H9 (cell line): ENCODE measurements around the gene UBE2Q1. TPM values are rescaled to one million over a fixed set of nuclear protein-coding genes. Genes with fewer than 3 reads are reported as not detected.

Experiments
- DNase-seq: peaks from one replicate; pipeline ENCODE4 v3.0.0-alpha.2; 2017
- H2AFZ ChIP-seq: one replicate; pipeline ENCODE4 v1.6.1; 2013; ENCODE audit warnings: mild to moderate bottlenecking, low read length, control low read depth, moderate library complexity
- H2AK5ac ChIP-seq: 2 replicates; pipeline ENCODE4 v1.6.1; 2013; ENCODE audit warnings: low read length, control low read depth, mixed read lengths; ENCODE audit not compliant: insufficient read length
- H2BK120ac ChIP-seq: one replicate; pipeline ENCODE4 v1.6.1; 2013; ENCODE audit warnings: low read depth, mild to moderate bottlenecking, low read length, control low read depth, inconsistent platforms; ENCODE audit not compliant: poor library complexity, severe bottlenecking
- H2BK12ac ChIP-seq: 2 replicates; pipeline ENCODE4 v1.6.1; 2013; ENCODE audit warnings: low read length, control low read depth, mixed read lengths, low read depth; ENCODE audit not compliant: insufficient read length
- H2BK15ac ChIP-seq: 2 replicates; pipeline ENCODE4 v1.6.1; 2013; ENCODE audit warnings: low read depth, low read length, control low read depth
- H2BK20ac ChIP-seq: one replicate; pipeline ENCODE4 v1.6.1; 2013; ENCODE audit warnings: low read depth, mild to moderate bottlenecking, low read length, control low read depth, inconsistent platforms; ENCODE audit not compliant: poor library complexity, severe bottlenecking
- H2BK5ac ChIP-seq: 2 replicates; pipeline ENCODE4 v1.6.1; 2013; ENCODE audit warnings: low read length, control low read depth, mixed read lengths; ENCODE audit not compliant: insufficient read length
- H3K14ac ChIP-seq: 2 replicates; pipeline ENCODE4 v1.6.1; 2013; ENCODE audit warnings: low read length, control low read depth; ENCODE audit not compliant: insufficient read depth
- H3K18ac ChIP-seq: 2 replicates; pipeline ENCODE4 v1.6.1; 2013; ENCODE audit warnings: low read depth, mild to moderate bottlenecking, mixed read lengths, low read length, control low read depth; ENCODE audit not compliant: insufficient read length
- H3K23ac ChIP-seq: 2 replicates; pipeline ENCODE4 v1.6.1; 2013; ENCODE audit warnings: low read length, control low read depth, mixed read lengths, low read depth; ENCODE audit not compliant: insufficient read length
- H3K23me2 ChIP-seq: 2 replicates; pipeline ENCODE4 v1.6.1; 2013; ENCODE audit warnings: low read depth, mild to moderate bottlenecking, mixed read lengths, low read length, control low read depth; ENCODE audit not compliant: insufficient read length, poor library complexity, severe bottlenecking
- H3K27ac ChIP-seq: 2 replicates; pipeline ENCODE4 v1.5.1; 2013; ENCODE audit warnings: low read length, control low read depth, mixed read lengths, low read depth; ENCODE audit not compliant: insufficient read length
- H3K27me3 ChIP-seq: 2 replicates; pipeline ENCODE4 v1.6.1; 2013; ENCODE audit warnings: low read length, control low read depth, inconsistent platforms; ENCODE audit not compliant: insufficient read depth
- H3K4ac ChIP-seq: 2 replicates; pipeline ENCODE4 v1.6.1; 2013; ENCODE audit warnings: low read depth, mild to moderate bottlenecking, control low read depth, inconsistent platforms, low read length, moderate library complexity
- H3K4me1 ChIP-seq: 2 replicates; pipeline ENCODE4 v1.6.1; 2013; ENCODE audit warnings: low read length, control low read depth, inconsistent platforms; ENCODE audit not compliant: insufficient read depth
- H3K4me2 ChIP-seq: 2 replicates; pipeline ENCODE4 v1.6.1; 2013; ENCODE audit warnings: low read length, control low read depth, mixed read lengths; ENCODE audit not compliant: insufficient read length, insufficient read depth
- H3K56ac ChIP-seq: 2 replicates; pipeline ENCODE4 v1.6.1; 2013; ENCODE audit warnings: low read depth, mild to moderate bottlenecking, mixed read lengths, low read length, control low read depth; ENCODE audit not compliant: insufficient read length
- H3K79me1 ChIP-seq: 2 replicates; pipeline ENCODE4 v1.6.1; 2013; ENCODE audit warnings: low read depth, mild to moderate bottlenecking, moderate library complexity, low read length, control low read depth, inconsistent platforms; ENCODE audit not compliant: insufficient read depth, poor library complexity, severe bottlenecking
- H3K79me2 ChIP-seq: 2 replicates; pipeline ENCODE4 v1.6.1; 2013; ENCODE audit warnings: low read length, control low read depth, inconsistent platforms; ENCODE audit not compliant: insufficient read depth
- H3K9ac ChIP-seq: 2 replicates; pipeline ENCODE4 v1.6.1; 2013; ENCODE audit warnings: low read length, control low read depth, mixed read lengths; ENCODE audit not compliant: insufficient read length; ENCODE audit errors: extremely low read depth
- H3K9me3 ChIP-seq: one replicate; pipeline ENCODE4 v1.6.1; 2013; ENCODE audit warnings: low read depth, low read length, inconsistent platforms; ENCODE audit not compliant: control insufficient read depth
- H3T11ph ChIP-seq: one replicate; pipeline ENCODE4 v1.6.1; 2013; ENCODE audit warnings: mild to moderate bottlenecking, low read length, control low read depth, inconsistent platforms
- H4K20me1 ChIP-seq: one replicate; pipeline ENCODE4 v1.6.1; 2013; ENCODE audit not compliant: control insufficient read depth, insufficient read length, insufficient read depth
- H4K5ac ChIP-seq: 2 replicates; pipeline ENCODE4 v1.6.1; 2013; ENCODE audit warnings: low read depth, mild to moderate bottlenecking, mixed read lengths, low read length, control low read depth; ENCODE audit not compliant: insufficient read length
- H4K8ac ChIP-seq: replicated peaks from 2 replicates; pipeline ENCODE4 v1.6.1; 2013; ENCODE audit warnings: low read length, control low read depth, mixed read lengths, low read depth; ENCODE audit not compliant: insufficient read length
- H4K91ac ChIP-seq: 2 replicates; pipeline ENCODE4 v1.6.1; 2013; ENCODE audit warnings: low read depth, mild to moderate bottlenecking, moderate library complexity, mixed read lengths, low read length, control low read depth; ENCODE audit not compliant: insufficient read length
- H3K27ac Mint-ChIP-seq, 3 experiments: 2 replicates in 2 of 3; 3 replicates in 1 of 3; pipeline ENCODE4 v1.8.0; 2020 to 2021; ENCODE audit warnings: mixed read lengths in 3 of 3, mild to moderate bottlenecking in 1 of 3, moderate library complexity in 1 of 3
- H3K27me3 Mint-ChIP-seq: 2 replicates; pipeline ENCODE4 v1.8.0; 2021; ENCODE audit warnings: low read depth, mild to moderate bottlenecking, moderate library complexity, mixed read lengths
- H3K36me3 Mint-ChIP-seq, 3 experiments: 2 replicates in 2 of 3; 3 replicates in 1 of 3; pipeline ENCODE4 v1.8.0; 2020 to 2021; ENCODE audit warnings: low read depth in 3 of 3, mixed read lengths in 3 of 3; ENCODE audit not compliant: insufficient read depth in 1 of 3
- H3K4me1 Mint-ChIP-seq, 2 experiments: 2 replicates each; pipeline ENCODE4 v1.8.0; 2020; ENCODE audit warnings: mixed read lengths in 2 of 2
- H3K4me3 Mint-ChIP-seq, 2 experiments: 2 replicates in 1 of 2; 3 replicates in 1 of 2; pipeline ENCODE4 v1.8.0; 2020 to 2021; ENCODE audit warnings: mild to moderate bottlenecking in 2 of 2, mixed read lengths in 2 of 2, moderate library complexity in 1 of 2
- H3K9me3 Mint-ChIP-seq, 2 experiments: 2 replicates in 1 of 2; 3 replicates in 1 of 2; pipeline ENCODE4 v1.8.0; 2020; ENCODE audit warnings: mild to moderate bottlenecking in 2 of 2, mixed read lengths in 2 of 2, moderate library complexity in 1 of 2
- CTCF ChIP-seq: fragments of 200-600 bp; sonication (generic); conservative IDR thresholded peaks from 3 replicates; pipeline ENCODE4 v1.8.0; 2021; ENCODE audit warnings: antibody characterized with exemption, mild to moderate bottlenecking
- WGBS: extraction: QIAGEN DNeasy Blood & Tissue Kit; methylation state at CpG from one replicate; pipeline ENCODE4 v1.1.7; 2013; ENCODE audit warnings: missing lambda C conversion rate, low lambda C conversion rate, mixed read lengths; ENCODE audit not compliant: insufficient read length; ENCODE audit errors: extremely low coverage; 5-methylcytosine and 5-hydroxymethylcytosine counted together
- total RNA-seq: library from RNA; stranded (reverse); gene quantifications from 2 replicates; pipeline ENCODE4 v1.2.1, GENCODE V29; 2021

UBE2Q1 gene
- total RNA-seq, 1 experiment from 2014 or later = 108 TPM

GRCh38 chr1:154499446-154499845 is 59.0 kb downstream of the UBE2Q1 start:
- TF ChIP-seq CTCF = no peak
- no peaks in the 10 kb centered on the region for H3K79me1 ChIP-seq
- no peak overlapping the region for H3K27ac Mint-ChIP-seq
- H3K36me3 Mint-ChIP-seq = no peaks in the 10 kb centered on the region
- H3K4me3 Mint-ChIP-seq = no peak overlapping the region
- no peak overlapping the region for H3T11ph ChIP-seq
- H3K18ac ChIP-seq = no peak overlapping the region
- no CpG with 5 or more reads among the region's 1 CpG for WGBS
- no peaks in the 10 kb centered on the region for H3K79me2 ChIP-seq
- H2AK5ac ChIP-seq = no peak overlapping the region
- H2BK5ac ChIP-seq = no peak overlapping the region
- no peak overlapping the region for H2BK12ac ChIP-seq
- peaks cover 4 to 7% of the 10 kb centered on the region in 2 experiments for H3K4me1 Mint-ChIP-seq
- H2AFZ ChIP-seq = no peak overlapping the region
- no peak overlapping the region for H4K91ac ChIP-seq
- no peak for DNase-seq
- no peak overlapping the region for H3K9ac ChIP-seq
- H3K4ac ChIP-seq = no peak overlapping the region
- no peak overlapping the region for H3K56ac ChIP-seq
- no peak overlapping the region for H2BK20ac ChIP-seq
- no peak overlapping the region for H2BK120ac ChIP-seq
- no peaks in the 10 kb centered on the region for H3K9me3 ChIP-seq
- peaks cover 2 to 8% of the 10 kb centered on the region in 2 experiments; a peak in 4 of 5 replicates for H3K9me3 Mint-ChIP-seq
- peaks cover 42% of the 10 kb centered on the region for H3K27me3 ChIP-seq
- no peak overlapping the region for H3K23ac ChIP-seq
- H3K27ac ChIP-seq = no peak overlapping the region
- H3K4me2 ChIP-seq = no peak overlapping the region
- no peak overlapping the region for H3K14ac ChIP-seq
- H4K20me1 ChIP-seq = no peaks in the 10 kb centered on the region
- H3K23me2 ChIP-seq = peaks cover 3% of the 10 kb centered on the region
- H2BK15ac ChIP-seq = no peak overlapping the region
- no peak overlapping the region for H4K5ac ChIP-seq
- no peak overlapping the region for H4K8ac ChIP-seq
- no peaks in the 10 kb centered on the region for H3K4me1 ChIP-seq
- H3K27me3 Mint-ChIP-seq = peaks cover 61% of the 10 kb centered on the region

Other genes starting within 250 kb of the UBE2Q1 start
- not detected in 2 replicates for gene AQP10, start 237.6 kb downstream of the UBE2Q1 start, total RNA-seq
- 37.6 and 38.7 TPM in 2 replicates for gene ATP8B2, start 233.1 kb downstream of the UBE2Q1 start, total RNA-seq
- gene IL6R, start 153.3 kb downstream of the UBE2Q1 start, total RNA-seq = 1.7 and 2.8 TPM in 2 replicates
- gene TDRD10, start 56.4 kb downstream of the UBE2Q1 start, total RNA-seq = 0.31 TPM in 1 of 2 replicates, not detected in the other
- gene SHE, start 56.2 kb downstream of the UBE2Q1 start, total RNA-seq = 0.35 and 0.48 TPM in 2 replicates
- 1.8 and 1.9 TPM in 2 replicates for gene CHRNB2, start 9.1 kb upstream of the UBE2Q1 start, total RNA-seq
- 228 and 236 TPM in 2 replicates for gene ADAR, start 49.5 kb upstream of the UBE2Q1 start, total RNA-seq